ENCODE results near the gene CIRBP.

DNA sequence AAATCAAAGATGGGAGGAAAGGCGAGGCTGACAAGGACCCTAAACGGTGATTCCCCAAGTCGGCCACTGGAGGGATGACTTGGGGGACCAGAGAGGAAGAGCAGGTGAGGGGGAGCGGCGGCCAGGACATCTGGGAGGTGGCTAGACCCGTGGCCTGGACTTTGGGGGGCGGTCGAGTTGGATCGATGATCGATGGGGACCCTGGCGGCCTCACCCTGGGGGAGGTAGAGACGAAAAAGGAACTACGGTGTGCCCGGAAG lies 7.7 kb upstream of the CIRBP start:
- TF ChIP-seq CTCF (IDR thresholded peaks at IDR 0.05; ENCODE audit: low read depth, low read length) (no peak), POLR2A (IDR thresholded peaks at IDR 0.05; ENCODE audit: extremely low read depth, insufficient read length) (no peak), MYC (IDR thresholded peaks at IDR 0.05; ENCODE audit: low read depth, low read length) (no peak)
- TF ChIP-seq, protein P1, sequence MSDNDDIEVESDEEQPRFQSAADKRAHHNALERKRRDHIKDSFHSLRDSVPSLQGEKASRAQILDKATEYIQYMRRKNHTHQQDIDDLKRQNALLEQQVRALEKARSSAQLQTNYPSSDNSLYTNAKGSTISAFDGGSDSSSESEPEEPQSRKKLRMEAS (IDR thresholded peaks at IDR 0.05; ENCODE audit: low read depth, low read length): no peak
